WERI-Rb-1 (cell line): ENCODE data around the gene ME3.

Source experiments
- DNase-seq: peaks from one replicate; pipeline ENCODE4 v3.0.0-alpha.2; 2020
- H3K27ac ChIP-seq: fragments of 250-450 bp; sonication (Bioruptor Pico); 2 replicates; pipeline ENCODE4 v1.5.1; 2020; ENCODE audit warnings: mild to moderate bottlenecking, moderate library complexity
- H3K27me3 ChIP-seq: fragments of 250-450 bp; sonication (Bioruptor Pico); 2 replicates; pipeline ENCODE4 v1.5.1; 2021; ENCODE audit warnings: mild to moderate bottlenecking, low read depth, moderate library complexity; ENCODE audit not compliant: insufficient read depth, severe bottlenecking
- H3K36me3 ChIP-seq: fragments of 250-450 bp; sonication (Bioruptor Pico); 2 replicates; pipeline ENCODE4 v1.5.1; 2020; ENCODE audit warnings: mild to moderate bottlenecking, moderate library complexity
- H3K4me3 ChIP-seq: 2 replicates; pipeline ENCODE4 v1.5.1; 2011; ENCODE audit warnings: low read depth, mild to moderate bottlenecking, control low read depth, low read length
- H3K9me3 ChIP-seq: fragments of 250-450 bp; sonication (Bioruptor Pico); 2 replicates; pipeline ENCODE4 v1.5.1; 2021; ENCODE audit warnings: mild to moderate bottlenecking, moderate library complexity; ENCODE audit not compliant: severe bottlenecking
- TF ChIP-seq, protein P1 (sequence below): IDR thresholded peaks from 2 replicates; pipeline ENCODE4 v1.5.1; 2011; ENCODE audit warnings: low read depth, mild to moderate bottlenecking, control low read depth, inconsistent platforms, low read length

Gene ME3

DNA sequence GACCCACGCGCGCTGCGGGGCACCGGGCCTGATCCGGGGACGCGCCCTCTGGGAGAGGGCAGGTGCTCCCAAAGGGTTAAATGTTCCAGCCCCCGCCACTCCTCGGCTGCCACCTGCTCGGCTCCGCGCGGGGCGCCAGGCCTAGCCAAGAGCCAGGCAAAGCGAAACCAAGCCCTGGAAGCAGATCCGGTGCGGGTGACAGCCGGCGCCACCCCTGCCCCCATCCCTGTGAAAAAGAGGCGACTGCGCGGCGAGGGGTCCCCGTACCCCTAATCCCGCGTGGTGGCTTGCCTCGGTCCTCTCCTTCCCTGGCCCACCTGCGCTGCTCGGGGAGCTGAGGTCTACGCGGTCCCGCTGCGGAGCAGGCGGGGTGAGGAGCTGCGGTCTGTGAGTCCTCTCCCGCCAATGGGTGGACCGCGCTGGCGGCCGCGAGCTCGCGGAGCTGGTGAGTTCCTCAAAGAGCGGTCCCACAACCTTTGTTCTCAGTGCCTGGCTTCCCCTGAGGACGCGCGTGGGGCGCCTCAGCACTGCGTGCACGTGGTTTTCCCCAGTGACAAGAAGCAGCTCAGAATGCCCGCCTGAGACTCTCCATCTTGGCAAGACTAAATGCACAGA, at the start of gene ME3:
TSS of gene ME3 (minus strand) at position 610 of the 615 bp plus-strand sequence.
- Histone ChIP-seq H3K27me3 (no peaks in the 10 kb centered on the region), H3K36me3 (peaks cover 22% of the 10 kb centered on the region), H3K4me3 (peak within 1 kb of the TSS; percentile 68), H3K9me3 (no peaks in the 10 kb centered on the region), H3K27ac (peak within 1 kb of the TSS; percentile 97)
- peak; percentile 83 for DNase-seq
- TF ChIP-seq, protein P1, sequence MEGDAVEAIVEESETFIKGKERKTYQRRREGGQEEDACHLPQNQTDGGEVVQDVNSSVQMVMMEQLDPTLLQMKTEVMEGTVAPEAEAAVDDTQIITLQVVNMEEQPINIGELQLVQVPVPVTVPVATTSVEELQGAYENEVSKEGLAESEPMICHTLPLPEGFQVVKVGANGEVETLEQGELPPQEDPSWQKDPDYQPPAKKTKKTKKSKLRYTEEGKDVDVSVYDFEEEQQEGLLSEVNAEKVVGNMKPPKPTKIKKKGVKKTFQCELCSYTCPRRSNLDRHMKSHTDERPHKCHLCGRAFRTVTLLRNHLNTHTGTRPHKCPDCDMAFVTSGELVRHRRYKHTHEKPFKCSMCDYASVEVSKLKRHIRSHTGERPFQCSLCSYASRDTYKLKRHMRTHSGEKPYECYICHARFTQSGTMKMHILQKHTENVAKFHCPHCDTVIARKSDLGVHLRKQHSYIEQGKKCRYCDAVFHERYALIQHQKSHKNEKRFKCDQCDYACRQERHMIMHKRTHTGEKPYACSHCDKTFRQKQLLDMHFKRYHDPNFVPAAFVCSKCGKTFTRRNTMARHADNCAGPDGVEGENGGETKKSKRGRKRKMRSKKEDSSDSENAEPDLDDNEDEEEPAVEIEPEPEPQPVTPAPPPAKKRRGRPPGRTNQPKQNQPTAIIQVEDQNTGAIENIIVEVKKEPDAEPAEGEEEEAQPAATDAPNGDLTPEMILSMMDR: no peak

DNA sequence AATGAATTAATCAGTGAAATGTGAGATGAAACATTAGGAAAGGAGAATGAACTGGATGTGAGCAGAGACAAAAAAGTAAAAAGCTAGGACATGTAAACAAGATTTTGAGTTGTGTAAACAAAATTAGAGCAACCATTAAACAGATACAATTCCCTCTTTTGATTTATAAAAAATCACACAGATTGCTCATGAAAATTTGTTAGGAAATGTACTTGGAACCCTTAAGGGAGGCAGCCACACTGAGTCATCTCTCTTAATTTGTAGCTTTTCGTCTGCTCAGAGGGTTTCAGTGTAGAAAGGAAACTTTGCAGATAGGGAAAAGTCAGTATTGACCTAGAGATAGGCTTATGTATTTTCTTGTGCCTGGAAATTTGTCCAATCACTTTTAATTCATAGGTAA, 49.6 kb upstream of the ME3 start:
- H3K27ac ChIP-seq: no peak overlapping the region
- H3K4me3 ChIP-seq: no peak overlapping the region
- no peaks in the 10 kb centered on the region for H3K9me3 ChIP-seq
- TF ChIP-seq, protein P1: no peak
- no peak for DNase-seq
- no peaks in the 10 kb centered on the region for H3K36me3 ChIP-seq
- H3K27me3 ChIP-seq: no peaks in the 10 kb centered on the region

DNA sequence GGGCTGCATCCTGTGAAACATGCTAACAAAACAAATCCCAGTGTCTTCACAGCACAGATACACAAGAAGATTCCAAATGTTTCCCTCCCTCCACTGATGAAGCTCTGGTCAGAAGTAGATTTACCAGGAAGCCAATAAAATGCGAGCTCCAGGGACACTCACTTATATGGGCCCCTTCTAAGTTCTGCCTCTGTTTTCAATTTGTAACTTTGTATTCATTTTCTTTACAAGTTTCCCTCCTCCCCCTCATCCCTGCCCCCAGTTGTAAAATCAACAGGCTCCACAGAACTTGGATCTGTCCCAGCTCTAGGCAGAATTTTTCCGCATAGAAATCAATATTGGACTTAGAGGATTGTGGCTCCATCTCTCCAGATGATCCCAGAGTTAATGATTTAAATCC, 48.1 kb upstream of the ME3 start:
- H3K4me3 ChIP-seq: 0 out of 2 replicates have a peak overlapping the region, but pooled peaks have one; percentile 8
- TF ChIP-seq, protein P1: no peak
- no peak for DNase-seq
- no peaks in the 10 kb centered on the region for H3K9me3 ChIP-seq
- no peaks in the 10 kb centered on the region for H3K27me3 ChIP-seq
- H3K36me3 ChIP-seq: no peaks in the 10 kb centered on the region
- H3K27ac ChIP-seq: peak overlapping the region; percentile 75

DNA sequence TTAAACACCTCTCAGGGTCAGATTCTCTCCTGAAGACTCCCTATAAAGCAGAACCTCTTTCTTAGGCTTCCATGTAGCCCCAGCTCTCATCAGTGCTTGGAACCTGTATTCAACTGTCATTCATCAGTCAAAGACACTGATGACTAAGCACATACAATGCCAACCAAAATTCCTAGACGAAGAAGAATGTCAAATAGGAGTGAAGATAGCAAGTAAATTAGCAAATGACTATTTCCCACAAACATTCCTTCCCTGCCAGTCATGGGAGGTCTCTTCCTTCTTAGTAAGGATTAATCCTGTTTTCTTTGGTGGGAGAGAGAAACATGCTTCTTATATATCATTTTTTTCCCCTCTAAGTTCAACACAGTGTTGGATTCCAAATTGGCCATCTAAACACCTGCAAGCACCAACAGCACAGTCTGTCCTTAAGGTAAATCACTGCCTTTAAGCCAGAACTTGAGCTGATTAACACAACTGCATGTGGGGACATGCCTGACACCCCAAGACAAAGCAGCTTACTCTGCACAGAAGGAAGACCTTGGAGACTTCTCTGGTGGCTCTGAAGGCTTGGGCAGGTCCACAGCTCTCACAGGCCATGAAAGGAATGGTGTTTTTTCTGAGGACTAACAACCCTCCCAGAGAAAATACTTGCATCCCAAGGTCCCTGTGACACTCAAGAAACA, 47.5 kb upstream of the ME3 start:
- no peaks in the 10 kb centered on the region for H3K36me3 ChIP-seq
- H3K27ac ChIP-seq: peak overlapping the region; percentile 75
- peak; percentile 81 for DNase-seq
- no peaks in the 10 kb centered on the region for H3K27me3 ChIP-seq
- TF ChIP-seq, protein P1: no peak
- peak overlapping the region; percentile 8; the same call in 1 of the 2 replicates for H3K4me3 ChIP-seq
- no peaks in the 10 kb centered on the region for H3K9me3 ChIP-seq

DNA sequence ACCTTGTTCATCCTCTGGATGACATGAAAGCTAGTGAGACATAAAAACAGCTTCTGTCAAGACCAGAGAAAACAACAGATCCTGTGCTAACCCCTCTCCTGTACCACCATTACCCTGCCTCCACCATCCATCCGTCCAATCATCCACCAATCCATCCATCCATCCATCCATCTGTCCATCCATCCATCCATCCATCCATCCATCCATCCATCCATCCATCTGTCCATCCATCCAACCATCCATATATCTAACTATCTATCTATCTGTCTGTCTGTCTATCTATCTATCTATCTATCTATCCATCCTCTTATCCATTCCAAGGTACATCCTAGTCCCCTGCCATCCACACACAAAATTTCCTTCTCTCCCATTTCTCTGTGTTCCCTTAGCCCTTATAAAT, 46.6 kb upstream of the ME3 start:
- H3K27ac ChIP-seq: no peak overlapping the region
- H3K27me3 ChIP-seq: no peaks in the 10 kb centered on the region
- DNase-seq: no peak
- H3K9me3 ChIP-seq: no peaks in the 10 kb centered on the region
- H3K4me3 ChIP-seq: no peak overlapping the region
- H3K36me3 ChIP-seq: no peaks in the 10 kb centered on the region
- TF ChIP-seq, protein P1: no peak
